ENCODE data around the gene UQCR11.
"Not testable (repeated sequence)": the region's sequence is repeated elsewhere in the genome, so short reads cannot be mapped to it uniquely, and the experiment has no call there.

Gene UQCR11

GRCh38 chr19:1646149-1646548 lies 40.9 kb upstream of the UQCR11 start:
- H3K9me3 Mint-ChIP-seq: no peaks in the 10 kb centered on the region
- H3K4me1 Mint-ChIP-seq (ENCODE audit: low read depth): peaks cover 26% of the 10 kb centered on the region
- H3K27me3 Mint-ChIP-seq: no peaks in the 10 kb centered on the region
- no peak for DNase-seq
- peaks cover 88% of the 10 kb centered on the region for H3K36me3 Mint-ChIP-seq (ENCODE audit: low read depth)
- H3K4me3 Mint-ChIP-seq: no peak overlapping the region
- H3K27ac Mint-ChIP-seq: no peak overlapping the region

GRCh38 chr19:1645299-1645698 lies 40.0 kb upstream of the UQCR11 start:
- Mint-ChIP-seq H3K9me3 (no peaks in the 10 kb centered on the region), H3K36me3 (ENCODE audit: low read depth) (peaks cover 90% of the 10 kb centered on the region), H3K4me3 (no peak overlapping the region), H3K27me3 (no peaks in the 10 kb centered on the region), H3K27ac (peak overlapping the region; percentile 4), H3K4me1 (ENCODE audit: low read depth) (peaks cover 20% of the 10 kb centered on the region)
- no peak for DNase-seq

- DNase-seq: no peak
- Mint-ChIP-seq H3K27me3 (no peaks in the 10 kb centered on the region), H3K4me3 (no peak overlapping the region), H3K27ac (no peak overlapping the region), H3K36me3 (ENCODE audit: low read depth) (peaks cover 91% of the 10 kb centered on the region), H3K9me3 (no peaks in the 10 kb centered on the region), H3K4me1 (ENCODE audit: low read depth) (peaks cover 8% of the 10 kb centered on the region)
These were observed 38.8 kb upstream of the UQCR11 start for GRCh38 chr19:1644070-1644469.

- H3K4me3 Mint-ChIP-seq; H3K27ac Mint-ChIP-seq; H3K9me3 Mint-ChIP-seq; DNase-seq; H3K27me3 Mint-ChIP-seq; H3K4me1 Mint-ChIP-seq (ENCODE audit: low read depth): not testable (repeated sequence)
- H3K36me3 Mint-ChIP-seq (ENCODE audit: low read depth): peaks cover 95% of the 10 kb centered on the region
These were observed 35.7 kb upstream of the UQCR11 start for GRCh38 chr19:1640893-1641448.

- DNase-seq: no peak
- no peaks in the 10 kb centered on the region for H3K27me3 Mint-ChIP-seq
- no peak overlapping the region for H3K27ac Mint-ChIP-seq
- no peak overlapping the region for H3K4me3 Mint-ChIP-seq
- H3K4me1 Mint-ChIP-seq (ENCODE audit: low read depth): peaks cover 5% of the 10 kb centered on the region
- H3K9me3 Mint-ChIP-seq: no peaks in the 10 kb centered on the region
- peaks cover 86% of the 10 kb centered on the region for H3K36me3 Mint-ChIP-seq (ENCODE audit: low read depth)
These were observed 31.3 kb upstream of the UQCR11 start for GRCh38 chr19:1636325-1637236.

- Mint-ChIP-seq H3K36me3 (ENCODE audit: low read depth) (peaks cover 76% of the 10 kb centered on the region), H3K27me3 (no peaks in the 10 kb centered on the region), H3K4me3 (no peak overlapping the region), H3K27ac (no peak overlapping the region), H3K9me3 (no peaks in the 10 kb centered on the region), H3K4me1 (ENCODE audit: low read depth) (peaks cover 4% of the 10 kb centered on the region)
- no peak for DNase-seq
These were observed 29.6 kb upstream of the UQCR11 start for GRCh38 chr19:1634938-1635243.

- no peak for DNase-seq
- Mint-ChIP-seq H3K27ac (no peak overlapping the region), H3K36me3 (ENCODE audit: low read depth) (peaks cover 71% of the 10 kb centered on the region), H3K27me3 (no peaks in the 10 kb centered on the region), H3K4me1 (ENCODE audit: low read depth) (peaks cover 4% of the 10 kb centered on the region), H3K9me3 (no peaks in the 10 kb centered on the region), H3K4me3 (no peak overlapping the region)
These were observed 29.1 kb upstream of the UQCR11 start for GRCh38 chr19:1634242-1634937.

- Mint-ChIP-seq H3K36me3 (ENCODE audit: low read depth) (peaks cover 61% of the 10 kb centered on the region), H3K9me3 (no peaks in the 10 kb centered on the region), H3K27ac (no peak overlapping the region), H3K4me1 (ENCODE audit: low read depth) (peaks cover under 1% of the 10 kb centered on the region), H3K27me3 (no peaks in the 10 kb centered on the region), H3K4me3 (no peak overlapping the region)
- DNase-seq: no peak
These were observed 28.1 kb upstream of the UQCR11 start for GRCh38 chr19:1633269-1633826.

- H3K4me1 Mint-ChIP-seq (ENCODE audit: low read depth): no peaks in the 10 kb centered on the region
- H3K4me3 Mint-ChIP-seq: no peak overlapping the region
- peaks cover 54% of the 10 kb centered on the region for H3K36me3 Mint-ChIP-seq (ENCODE audit: low read depth)
- DNase-seq: no peak
- H3K9me3 Mint-ChIP-seq: no peaks in the 10 kb centered on the region
- no peaks in the 10 kb centered on the region for H3K27me3 Mint-ChIP-seq
- H3K27ac Mint-ChIP-seq: no peak overlapping the region
These were observed 27.4 kb upstream of the UQCR11 start for GRCh38 chr19:1632462-1633268.

- Mint-ChIP-seq H3K27ac (no peak overlapping the region), H3K9me3 (no peaks in the 10 kb centered on the region), H3K4me3 (no peak overlapping the region), H3K36me3 (ENCODE audit: low read depth) (peaks cover 44% of the 10 kb centered on the region), H3K4me1 (ENCODE audit: low read depth) (no peaks in the 10 kb centered on the region), H3K27me3 (no peaks in the 10 kb centered on the region)
- DNase-seq: no peak
These were observed 26.4 kb upstream of the UQCR11 start for GRCh38 chr19:1631557-1632100.

GRCh38 chr19:1630811-1631210 lies 25.5 kb upstream of the UQCR11 start:
- no peaks in the 10 kb centered on the region for H3K27me3 Mint-ChIP-seq
- no peak overlapping the region for H3K27ac Mint-ChIP-seq
- no peak for DNase-seq
- peaks cover 41% of the 10 kb centered on the region for H3K36me3 Mint-ChIP-seq (ENCODE audit: low read depth)
- H3K4me3 Mint-ChIP-seq: no peak overlapping the region
- no peaks in the 10 kb centered on the region for H3K4me1 Mint-ChIP-seq (ENCODE audit: low read depth)
- no peaks in the 10 kb centered on the region for H3K9me3 Mint-ChIP-seq

GRCh38 chr19:1630012-1630411 lies 24.8 kb upstream of the UQCR11 start:
- DNase-seq: no peak
- no peak overlapping the region for H3K27ac Mint-ChIP-seq
- H3K4me1 Mint-ChIP-seq (ENCODE audit: low read depth): no peaks in the 10 kb centered on the region
- no peaks in the 10 kb centered on the region for H3K9me3 Mint-ChIP-seq
- H3K4me3 Mint-ChIP-seq: no peak overlapping the region
- peaks cover 39% of the 10 kb centered on the region for H3K36me3 Mint-ChIP-seq (ENCODE audit: low read depth)
- no peaks in the 10 kb centered on the region for H3K27me3 Mint-ChIP-seq

GRCh38 chr19:1629256-1629808 lies 24.1 kb upstream of the UQCR11 start:
- H3K36me3 Mint-ChIP-seq (ENCODE audit: low read depth): peaks cover 41% of the 10 kb centered on the region

GRCh38 chr19:1627194-1627593 lies 21.9 kb upstream of the UQCR11 start:
- H3K4me3 Mint-ChIP-seq: no peak overlapping the region
- no peak overlapping the region for H3K27ac Mint-ChIP-seq
- no peaks in the 10 kb centered on the region for H3K27me3 Mint-ChIP-seq
- DNase-seq: no peak
- H3K4me1 Mint-ChIP-seq (ENCODE audit: low read depth): no peaks in the 10 kb centered on the region
- no peaks in the 10 kb centered on the region for H3K9me3 Mint-ChIP-seq
- H3K36me3 Mint-ChIP-seq (ENCODE audit: low read depth): peaks cover 45% of the 10 kb centered on the region

More at GRCh38 chr19:1629256-1629808, 24.1 kb upstream of the UQCR11 start:
- Mint-ChIP-seq H3K9me3 (no peaks in the 10 kb centered on the region), H3K4me3 (no peak overlapping the region), H3K27ac (no peak overlapping the region), H3K27me3 (no peaks in the 10 kb centered on the region), H3K4me1 (ENCODE audit: low read depth) (no peaks in the 10 kb centered on the region)
- no peak for DNase-seq

All from activated T-cell treated with anti-CD3 and anti-CD28 coated beads, Interleukin-2, amount 50 U/mL, for 24 hours (primary cell).